NCI-H82 treated with DMSO at 0.1 percent for 48 hours (cell line): ENCODE measurements around the gene TSEN2.
"Not testable (repeated sequence)": the region's sequence is repeated elsewhere in the genome, so short reads cannot be mapped to it uniquely, and the experiment has no call there.

Source experiments
- DNase-seq: peaks from one replicate; lab custom pipeline; 2025; ENCODE audit not compliant: unreplicated experiment; lab: John Stamatoyannopoulos, UW

The TSEN2 gene

GRCh38 chr3:12484198-12484982 lies at the start of gene TSEN2:
TSS of gene TSEN2 (plus strand) at chr3:12484480. CDS start at chr3:12489801, 5,321 bp downstream.
- peak; percentile 70 for DNase-seq

GRCh38 chr3:12436514-12437220 lies 47.6 kb upstream of the TSEN2 start:
- no peak for DNase-seq

- DNase-seq: no peak
These were observed 47.1 kb upstream of the TSEN2 start for GRCh38 chr3:12437221-12437605.

DNA sequence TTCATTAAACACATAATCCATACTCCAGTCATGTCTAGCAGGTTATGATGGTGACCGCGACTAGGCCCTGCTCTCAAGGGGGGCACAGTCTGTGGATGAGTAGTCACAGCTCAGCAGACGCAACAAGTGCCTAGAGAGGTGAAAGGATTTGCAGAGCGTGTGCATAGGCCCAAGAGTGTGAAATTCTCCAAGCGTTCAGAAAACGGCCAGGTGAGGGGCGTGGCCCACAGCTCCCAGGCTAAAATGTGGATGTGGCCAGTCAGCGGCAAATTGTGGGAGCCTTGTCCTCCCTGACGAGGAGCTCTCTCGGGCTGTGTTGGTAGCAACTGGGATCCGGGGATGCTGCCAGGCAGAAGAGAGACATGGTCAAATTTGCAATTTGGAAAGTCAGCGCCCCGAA lies 46.4 kb upstream of the TSEN2 start:
- no peak for DNase-seq

DNA sequence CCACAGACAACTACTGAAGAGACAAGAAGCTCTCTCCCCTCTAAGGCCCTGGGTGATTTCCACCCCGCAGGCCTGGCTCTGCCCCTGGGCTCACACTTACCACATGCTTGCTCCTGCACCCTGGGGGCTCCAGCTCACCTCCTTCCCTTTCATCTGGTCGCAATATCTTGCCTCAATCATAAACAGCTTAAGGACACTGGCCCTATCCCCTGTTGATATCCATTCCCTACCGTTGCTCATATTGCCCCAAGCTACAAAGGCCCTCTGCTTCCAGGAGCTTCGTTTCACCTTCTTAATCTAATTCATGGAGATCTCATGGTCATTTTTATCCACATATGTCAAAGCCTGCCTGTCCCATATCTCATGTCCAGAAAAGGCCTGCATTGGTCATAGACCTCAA lies 46.0 kb upstream of the TSEN2 start:
- DNase-seq: no peak

DNA sequence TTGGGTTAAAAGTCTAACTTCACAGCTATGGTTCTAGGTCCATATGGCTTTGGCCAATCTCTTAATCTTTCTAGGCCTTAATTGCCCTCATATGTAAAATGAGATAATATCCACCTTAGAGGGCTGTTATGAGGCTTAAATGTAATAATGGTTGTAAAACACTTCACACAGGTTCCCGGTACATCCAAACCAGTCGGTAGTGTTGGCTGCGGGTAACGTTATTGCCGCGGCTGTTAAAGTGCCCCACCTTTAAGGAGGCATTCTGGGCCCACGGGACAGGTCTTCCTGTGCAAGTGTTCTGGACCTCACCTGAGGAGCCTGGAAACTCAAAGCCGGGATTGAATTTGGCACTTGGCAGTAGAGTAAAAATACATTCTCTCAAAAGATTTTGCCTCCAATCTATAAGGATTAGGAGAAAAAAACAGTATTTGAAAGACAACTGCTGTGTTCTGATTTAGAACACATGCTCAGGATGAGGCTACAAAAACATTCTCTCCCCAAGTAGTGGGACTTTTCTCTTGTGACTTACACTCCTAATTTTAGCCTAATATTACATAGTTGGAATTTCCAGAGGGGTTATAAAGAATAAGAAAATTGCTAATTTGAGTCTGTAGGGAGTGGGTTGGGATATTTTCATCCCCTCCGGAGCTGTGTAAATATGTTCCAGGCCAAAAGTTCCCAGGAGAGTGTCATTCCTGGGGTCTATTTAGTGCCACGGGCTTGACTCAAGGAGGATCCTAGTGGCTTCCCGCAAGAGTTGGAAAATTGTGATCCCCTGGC lies 44.9 kb upstream of the TSEN2 start:
- DNase-seq: no peak

DNA sequence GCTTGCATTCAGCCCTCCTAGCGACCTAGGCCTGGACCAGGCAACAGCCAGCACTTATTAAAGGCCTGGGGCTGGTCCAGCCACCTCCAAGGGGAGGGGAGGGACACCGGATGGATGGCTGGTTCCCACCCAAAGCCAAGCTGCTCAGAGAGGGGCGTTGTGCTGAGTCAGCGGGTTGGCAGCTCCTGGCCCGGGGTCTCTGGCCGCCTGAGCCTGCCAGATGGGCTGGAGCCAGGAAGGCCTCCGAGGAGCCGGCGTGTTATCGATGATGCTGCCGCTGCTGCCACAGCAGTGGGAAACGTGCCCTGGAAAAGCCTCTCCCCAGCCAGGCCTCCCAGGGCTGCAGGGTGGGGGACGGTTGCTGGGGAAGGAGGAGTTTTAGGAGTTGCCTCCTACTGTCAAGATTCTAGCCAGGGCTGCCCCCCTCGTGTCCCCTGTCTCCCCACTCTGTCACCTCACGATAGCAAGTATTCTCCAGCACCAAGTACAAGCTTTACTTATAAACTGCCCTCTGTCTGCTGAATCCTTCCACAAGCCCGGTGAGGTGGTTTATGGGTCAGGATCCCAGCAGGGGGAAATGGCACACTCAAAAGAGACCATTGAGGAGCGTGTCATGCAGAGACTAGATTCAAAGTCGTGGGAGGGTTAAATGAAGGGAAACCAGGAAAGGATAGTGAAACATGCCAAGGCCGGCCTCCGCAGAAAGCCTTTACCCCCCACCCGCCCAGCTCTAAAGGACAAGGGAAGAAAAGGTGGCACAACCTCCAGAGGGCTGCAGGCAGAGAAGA lies 43.2 kb upstream of the TSEN2 start:
- DNase-seq: no peak

DNA sequence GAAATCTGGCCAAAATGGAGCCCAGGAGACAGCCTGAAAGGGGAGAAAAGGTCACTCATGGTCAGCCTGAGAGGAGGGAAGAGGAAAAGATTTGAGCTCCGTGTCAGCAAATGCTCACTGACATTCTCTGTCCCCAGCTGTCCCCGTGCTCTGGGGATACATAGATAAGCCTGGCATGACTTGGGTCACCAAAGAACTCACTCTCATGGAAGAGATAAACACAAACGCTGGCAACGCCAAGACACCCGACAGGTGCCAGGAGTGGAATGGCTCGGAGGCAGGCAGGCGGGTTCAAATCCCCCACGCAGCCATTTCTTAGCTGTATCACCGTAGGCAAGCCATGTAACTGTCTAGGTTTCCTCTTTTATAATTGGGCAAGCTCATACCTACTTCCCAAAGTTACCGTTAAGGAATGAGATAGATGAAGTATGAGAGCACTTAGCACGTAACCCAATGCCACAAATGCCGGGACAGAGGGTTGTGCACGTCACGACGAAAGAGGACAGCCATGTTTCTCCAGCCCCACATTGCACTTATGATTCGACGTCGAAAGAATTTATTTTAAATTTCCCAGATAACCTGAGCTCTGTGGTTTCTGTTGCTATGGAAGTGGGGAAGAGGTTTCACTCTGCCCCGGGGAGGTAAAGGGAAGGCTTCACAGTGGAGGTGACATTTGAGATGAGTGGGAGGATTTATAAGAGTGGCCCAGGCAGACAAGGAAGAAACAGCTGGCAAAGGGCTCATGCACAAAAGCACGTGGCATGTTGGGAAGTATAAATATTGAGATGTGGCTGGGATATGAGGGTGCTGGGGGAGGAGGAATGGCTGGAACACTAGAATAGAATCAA lies 41.4 kb upstream of the TSEN2 start:
- DNase-seq: no peak

DNA sequence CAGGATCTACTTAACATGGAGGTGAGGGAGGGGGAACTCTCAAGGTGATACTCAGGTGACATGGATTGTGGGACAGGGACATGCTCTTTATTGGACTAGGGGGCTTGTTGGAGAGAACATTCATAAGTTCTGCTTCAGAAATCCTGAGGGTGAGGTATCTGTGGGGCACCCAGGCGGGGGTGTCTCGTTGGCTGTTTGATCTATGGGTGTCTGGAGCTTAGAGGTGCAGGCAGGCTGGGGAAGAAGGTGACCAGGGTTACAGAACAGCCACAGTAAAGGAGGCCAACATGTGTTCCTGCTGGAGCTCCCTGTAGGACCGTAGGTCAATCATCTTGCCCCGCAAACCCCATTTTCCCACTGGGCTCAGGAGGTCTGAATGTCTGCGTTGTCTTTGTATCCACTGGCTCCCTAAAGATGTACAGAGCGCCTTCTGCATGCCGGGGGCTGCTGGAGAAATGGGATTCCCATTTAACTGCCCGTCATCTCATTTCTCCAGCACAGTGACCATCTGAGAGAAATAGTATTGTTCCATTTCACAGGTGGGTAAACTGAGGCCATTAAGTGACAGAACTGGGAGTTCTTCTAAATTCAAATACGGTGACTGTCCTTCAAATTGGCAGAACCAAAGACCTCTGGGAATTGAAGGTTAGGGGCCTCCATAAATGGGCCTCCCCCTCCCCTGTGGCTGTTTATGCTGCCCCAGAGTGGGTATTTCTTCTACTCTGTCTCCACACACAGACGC lies 40.3 kb upstream of the TSEN2 start:
- DNase-seq: no peak

- DNase-seq: no peak
These were observed 39.5 kb upstream of the TSEN2 start for GRCh38 chr3:12444582-12445471.

GRCh38 chr3:12445523-12446240 lies 38.6 kb upstream of the TSEN2 start:
- DNase-seq: no peak

GRCh38 chr3:12446298-12446697 lies 38.0 kb upstream of the TSEN2 start:
- DNase-seq: no peak

GRCh38 chr3:12447075-12447474 lies 37.2 kb upstream of the TSEN2 start:
- no peak for DNase-seq

DNA sequence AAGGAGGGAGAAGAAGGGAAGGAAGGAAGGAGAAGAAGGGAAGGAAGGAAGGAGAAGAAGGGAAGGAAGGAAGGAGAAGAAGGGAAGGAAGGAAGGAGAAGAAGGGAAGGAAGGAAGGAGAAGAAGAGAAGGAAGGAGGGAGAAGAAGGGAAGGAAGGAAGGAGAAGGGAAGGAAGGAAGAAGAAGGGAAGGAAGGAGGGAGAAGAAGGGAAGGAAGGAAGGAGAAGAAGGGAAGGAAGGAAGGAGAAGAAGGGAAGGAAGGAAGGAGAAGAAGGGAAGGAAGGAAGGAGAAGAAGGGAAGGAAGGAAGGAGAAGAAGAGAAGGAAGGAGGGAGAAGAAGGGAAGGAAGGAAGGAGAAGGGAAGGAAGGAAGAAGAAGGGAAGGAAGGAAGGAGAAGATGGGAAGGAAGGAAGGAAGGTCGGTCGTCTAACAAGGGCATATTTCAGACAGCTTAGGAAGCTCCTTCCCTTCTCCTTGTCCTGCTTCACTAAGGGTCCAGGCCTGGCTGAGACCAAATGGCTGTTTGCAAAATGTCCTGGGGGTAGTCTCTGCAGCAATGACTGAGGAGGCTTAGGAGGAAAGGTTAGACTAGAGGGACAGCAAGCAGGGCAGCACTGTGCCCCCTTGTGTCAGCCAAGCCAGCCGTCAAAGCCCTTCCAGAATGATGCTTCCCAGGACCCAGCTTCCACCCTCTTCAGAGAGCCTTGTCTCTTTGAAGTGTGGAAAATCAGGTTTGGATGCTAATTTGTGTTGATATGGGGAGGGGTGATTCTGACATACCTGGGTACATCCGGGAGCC lies 35.7 kb upstream of the TSEN2 start:
- DNase-seq: not testable (repeated sequence)

DNA sequence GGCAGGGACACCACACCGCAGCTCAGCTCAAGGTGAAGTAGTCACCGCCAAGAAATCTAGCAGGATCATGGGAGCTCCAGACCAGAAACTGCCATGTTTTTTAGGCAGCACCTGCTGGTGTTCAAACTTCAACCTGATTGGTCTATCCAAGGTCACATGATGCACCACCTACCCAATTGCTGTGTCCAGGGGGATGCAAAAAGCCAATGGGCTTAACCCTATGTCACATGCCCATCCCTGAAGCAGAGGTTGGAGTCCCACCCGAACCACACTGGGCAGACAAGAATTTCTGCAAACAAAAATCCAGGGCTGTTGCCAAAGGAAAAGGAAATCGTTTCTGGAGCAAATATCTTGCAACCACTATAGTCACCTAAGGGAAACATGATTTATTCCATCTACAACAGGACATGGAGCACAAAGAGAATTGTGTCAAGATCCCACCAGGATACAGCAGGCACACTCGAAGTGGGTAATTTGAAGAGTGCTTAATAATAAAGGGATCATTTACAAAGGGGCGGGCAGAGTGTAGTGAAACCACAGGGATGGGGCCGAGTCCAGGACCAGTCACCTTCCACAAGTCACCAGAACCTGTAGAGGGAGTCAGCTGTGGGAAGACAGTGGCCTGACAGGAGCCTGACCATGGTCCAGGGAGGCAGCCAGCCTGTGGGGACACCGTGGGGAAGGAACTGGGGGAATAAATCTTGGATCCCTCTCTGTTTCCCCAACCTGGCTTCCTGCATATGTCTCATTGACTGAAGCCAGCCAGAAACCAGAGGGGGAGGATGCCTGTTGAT lies 34.2 kb upstream of the TSEN2 start:
- no peak for DNase-seq

DNA sequence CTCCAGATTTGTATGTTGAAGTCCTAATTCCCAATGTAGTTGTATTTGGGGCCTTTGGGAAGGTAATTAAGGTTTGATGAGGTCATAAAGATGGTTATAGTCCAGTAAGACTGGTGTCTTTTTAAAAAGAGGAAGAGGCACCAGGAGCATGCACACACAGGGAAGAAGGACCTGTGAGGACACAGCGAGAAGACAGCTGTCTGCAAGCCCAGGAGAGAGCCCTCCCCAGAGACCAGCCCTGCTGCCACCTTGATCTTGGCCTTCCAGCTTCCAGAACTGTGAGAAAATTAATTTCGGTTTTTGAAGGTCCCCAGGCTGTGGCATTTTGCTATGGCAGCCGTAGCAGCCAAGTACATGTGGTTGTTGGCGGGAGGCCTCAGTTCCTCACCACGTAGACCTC lies 32.8 kb upstream of the TSEN2 start:
- DNase-seq: no peak
